GM12865 (cell line): ENCODE measurements around the gene CHST3.

Experiments
- DNase-seq: peaks from one replicate; pipeline ENCODE4 v3.0.0; 2010; ENCODE audit warnings: low read depth
- H3K4me3 ChIP-seq: 2 replicates; pipeline ENCODE4 v1.5.1; 2011; ENCODE audit warnings: mild to moderate bottlenecking, low read depth, low read length, control low read depth
- CTCF ChIP-seq: IDR thresholded peaks from 2 replicates; pipeline ENCODE4 v1.5.1; 2011; ENCODE audit warnings: low read length, control low read depth, low read depth, inconsistent platforms; ENCODE audit not compliant: insufficient read depth; ENCODE audit errors: missing control alignments

Gene CHST3

GRCh38 chr10:72008096-72008981 is 44.1 kb downstream of the CHST3 start:
- no peak for TF ChIP-seq CTCF
- no peak overlapping the region for H3K4me3 ChIP-seq
- no peak for DNase-seq

GRCh38 chr10:72009051-72009424 is 44.8 kb downstream of the CHST3 start:
- TF ChIP-seq CTCF: no peak
- H3K4me3 ChIP-seq: no peak overlapping the region
- DNase-seq: no peak

GRCh38 chr10:72009425-72010081 is 45.4 kb downstream of the CHST3 start:
- no peak for TF ChIP-seq CTCF
- no peak for DNase-seq
- no peak overlapping the region for H3K4me3 ChIP-seq

GRCh38 chr10:72010234-72010973 is 46.2 kb downstream of the CHST3 start:
- DNase-seq: no peak
- no peak for TF ChIP-seq CTCF
- no peak overlapping the region for H3K4me3 ChIP-seq

- no peak for TF ChIP-seq CTCF
- no peak for DNase-seq
- H3K4me3 ChIP-seq: no peak overlapping the region
Measured at GRCh38 chr10:72011016-72011415, 46.8 kb downstream of the CHST3 start.

- DNase-seq: no peak
- TF ChIP-seq CTCF: no peak
Measured at GRCh38 chr10:72011468-72011867, 47.3 kb downstream of the CHST3 start.

More at GRCh38 chr10:72011468-72011867, 47.3 kb downstream of the CHST3 start:
- no peak overlapping the region for H3K4me3 ChIP-seq
